HG03571 (cell line): ENCODE data around the gene MBNL2.

ENCODE experiments used
- ATAC-seq: cut with Tn5 transposase; IDR thresholded peaks from one replicate; pipeline ENCODE4 v1.9.1; 2021; ENCODE audit not compliant: unreplicated experiment

The MBNL2 gene

GRCh38 chr13:97369261-97369893 lies 147.2 kb downstream of the MBNL2 start:
- peak; percentile 64 for ATAC-seq

GRCh38 chr13:97371486-97372109 lies 149.5 kb downstream of the MBNL2 start:
- no peak for ATAC-seq

- no peak for ATAC-seq
These were observed 150.8 kb downstream of the MBNL2 start for GRCh38 chr13:97372936-97373335.

GRCh38 chr13:97373787-97374186 lies 151.7 kb downstream of the MBNL2 start:
- ATAC-seq, result no peak

GRCh38 chr13:97376981-97377380 lies 154.8 kb downstream of the MBNL2 start:
- ATAC-seq, result no peak

- no peak for ATAC-seq
These were observed 157.3 kb downstream of the MBNL2 start for GRCh38 chr13:97379386-97379785.

GRCh38 chr13:97380696-97381095 lies 158.6 kb downstream of the MBNL2 start:
- ATAC-seq, result no peak

GRCh38 chr13:97381189-97381588 lies 159.1 kb downstream of the MBNL2 start:
- ATAC-seq, result no peak

GRCh38 chr13:97382276-97382675 lies 160.1 kb downstream of the MBNL2 start:
- ATAC-seq, result no peak

GRCh38 chr13:97384371-97384770 lies 162.2 kb downstream of the MBNL2 start:
- no peak for ATAC-seq

GRCh38 chr13:97385146-97385545 lies 163.0 kb downstream of the MBNL2 start:
- no peak for ATAC-seq

GRCh38 chr13:97385854-97386253 lies 163.7 kb downstream of the MBNL2 start:
- ATAC-seq, result no peak

- ATAC-seq, result no peak
These were observed 164.8 kb downstream of the MBNL2 start for GRCh38 chr13:97386801-97387484.

- ATAC-seq, result no peak
These were observed 165.3 kb downstream of the MBNL2 start for GRCh38 chr13:97387485-97387839.

- ATAC-seq, result no peak
These were observed 165.8 kb downstream of the MBNL2 start for GRCh38 chr13:97387890-97388289.

- ATAC-seq, result no peak
These were observed 166.2 kb downstream of the MBNL2 start for GRCh38 chr13:97388373-97388772.

GRCh38 chr13:97390941-97391600 lies 168.9 kb downstream of the MBNL2 start:
- ATAC-seq, result no peak

- ATAC-seq, result no peak
These were observed 169.9 kb downstream of the MBNL2 start for GRCh38 chr13:97392020-97392419.

- ATAC-seq, result no peak
These were observed 172.4 kb downstream of the MBNL2 start for GRCh38 chr13:97394542-97394941.

GRCh38 chr13:97395447-97396136 lies 173.5 kb downstream of the MBNL2 start:
- no peak for ATAC-seq

GRCh38 chr13:97397267-97397666 lies 175.1 kb downstream of the MBNL2 start:
- ATAC-seq, result no peak
